Measurements from ENCODE around the gene EPAS1. TPM values are rescaled to one million over a fixed set of nuclear protein-coding genes. Genes with fewer than 3 reads are reported as not detected.

The EPAS1 gene
- total RNA-seq, 2 experiments from 2014 or later, result 12.6 to 16.0 TPM

DNA sequence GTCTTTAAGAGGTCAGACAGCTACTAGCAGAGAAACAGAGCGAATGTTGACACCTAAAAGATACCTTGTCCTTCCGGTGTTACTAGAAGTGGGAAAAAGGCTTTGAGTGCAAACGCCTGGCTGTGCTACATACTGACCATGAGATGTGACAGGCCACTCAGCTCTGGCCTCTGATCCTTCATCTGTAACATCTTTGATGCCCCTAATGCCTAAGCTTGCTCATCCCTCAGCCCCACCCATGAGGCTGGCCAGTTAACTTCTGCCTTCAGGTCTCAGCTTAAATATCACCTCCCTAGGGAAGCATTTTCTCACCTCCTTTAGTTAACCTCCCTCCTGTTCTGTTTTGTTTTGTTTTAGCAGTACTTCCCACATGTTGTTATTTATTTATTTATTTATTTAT is 15.9 kb downstream of the EPAS1 start:
- DNase-seq (no peak), ATAC-seq (no peak)
- intact Hi-C loops (cut with DNase I, micrococcal nuclease), result no loop called here
- Mint-ChIP-seq H3K9me3 (ENCODE audit: low read depth) (no peaks in the 10 kb centered on the region), H3K36me3 (ENCODE audit: low read depth) (no peaks in the 10 kb centered on the region), H3K4me3 (no peak overlapping the region), H3K27me3 (peaks cover 4% of the 10 kb centered on the region), H3K27ac (no peak overlapping the region), H3K4me1 (peaks cover 16% of the 10 kb centered on the region)
- CTCF ChIA-PET, result interaction anchor here (0.9 kb wide), 1 partner anchor 227 kb away, joined by 3 read pairs; no protein-coding TSS in a partner anchor
- POLR2A ChIA-PET, result no interaction called here

GRCh38 chr2:46314065-46314835 is 17.0 kb downstream of the EPAS1 start:
- Mint-ChIP-seq H3K4me1 (peaks cover 16% of the 10 kb centered on the region), H3K27me3 (peaks cover 2% of the 10 kb centered on the region), H3K4me3 (no peak overlapping the region), H3K27ac (no peak overlapping the region), H3K9me3 (ENCODE audit: low read depth) (no peaks in the 10 kb centered on the region), H3K36me3 (ENCODE audit: low read depth) (no peaks in the 10 kb centered on the region)
- ATAC-seq (no peak), DNase-seq (no peak)
- POLR2A ChIA-PET, result no interaction called here
- CTCF ChIA-PET, result interaction anchor here (0.6 kb wide), 2 partner anchors 1018 to 1511 kb away, joined by 3 read pairs; no protein-coding TSS in a partner anchor
- intact Hi-C loops (cut with DNase I, micrococcal nuclease), result no loop called here

DNA sequence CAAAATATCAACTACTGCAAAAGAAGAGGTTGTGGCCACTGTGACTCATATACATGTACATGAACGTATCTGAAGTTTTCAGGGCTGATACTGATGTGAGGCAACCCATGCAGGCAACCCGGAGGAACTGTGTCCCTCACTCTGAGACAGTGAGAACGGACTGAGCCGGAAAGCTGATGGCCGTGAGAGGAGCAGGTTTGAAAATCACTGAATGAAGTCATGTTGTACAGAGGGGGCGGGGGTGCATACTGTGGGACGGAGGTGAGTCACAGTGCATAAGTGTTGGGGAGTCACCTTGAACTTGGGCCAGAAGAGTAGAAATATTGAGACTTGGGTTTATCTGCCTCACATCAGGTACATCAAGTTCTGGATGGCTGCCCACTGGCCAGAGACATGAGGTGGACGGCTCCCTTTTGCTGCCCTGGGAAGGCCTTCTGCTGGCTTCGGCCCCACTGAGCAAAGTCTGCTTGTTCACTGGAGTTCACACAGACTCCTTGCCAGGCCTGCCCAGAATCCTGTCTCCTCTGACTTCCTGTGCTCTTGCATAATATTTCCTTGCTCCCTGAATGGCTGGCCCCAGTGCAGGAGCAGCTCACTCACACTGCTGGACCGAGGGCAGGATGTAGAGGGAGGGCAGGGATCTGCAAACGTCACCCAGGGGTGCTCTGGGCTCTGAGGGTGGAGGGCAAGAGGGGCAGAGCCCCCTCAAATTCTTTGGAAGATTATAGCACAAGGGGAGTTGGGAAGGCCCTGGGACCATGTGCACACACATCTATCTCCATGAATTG is 18.1 kb downstream of the EPAS1 start:
- Mint-ChIP-seq H3K9me3 (ENCODE audit: low read depth) (no peaks in the 10 kb centered on the region), H3K27ac (no peak overlapping the region), H3K36me3 (ENCODE audit: low read depth) (no peaks in the 10 kb centered on the region), H3K27me3 (no peaks in the 10 kb centered on the region), H3K4me3 (no peak overlapping the region), H3K4me1 (peaks cover 19% of the 10 kb centered on the region)
- peak; percentile 91 for ATAC-seq
- intact Hi-C loops (cut with DNase I, micrococcal nuclease), result no loop called here
- peak; percentile 59 for DNase-seq
- ChIA-PET CTCF (no interaction called here), POLR2A (no interaction called here)

DNA sequence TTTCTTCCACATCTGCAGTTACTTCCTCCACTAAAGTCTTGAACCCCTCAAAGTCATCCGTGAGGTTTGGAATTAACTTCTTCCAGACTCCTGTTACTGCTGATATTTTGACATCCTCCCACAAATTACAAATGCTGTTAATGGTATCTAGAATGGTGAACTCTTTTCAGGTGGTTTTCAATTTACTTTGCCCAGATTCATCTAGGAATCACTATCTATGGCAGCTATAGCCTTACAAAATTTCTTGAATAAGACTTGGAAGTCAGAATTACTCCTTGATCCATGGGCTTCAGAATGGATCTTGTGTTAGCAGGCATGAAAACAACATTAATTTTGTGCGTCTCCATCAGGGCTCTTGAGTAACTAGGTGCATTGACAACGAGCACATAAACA is 19.9 kb downstream of the EPAS1 start:
- no peak for DNase-seq
- ChIA-PET POLR2A (no interaction called here), CTCF (no interaction called here)
- H3K4me3 Mint-ChIP-seq, result no peak overlapping the region
- intact Hi-C loops (cut with DNase I, micrococcal nuclease), result no loop called here
- no peaks in the 10 kb centered on the region for H3K36me3 Mint-ChIP-seq (ENCODE audit: low read depth)
- H3K27ac Mint-ChIP-seq, result no peak overlapping the region
- ATAC-seq, result no peak
- H3K9me3 Mint-ChIP-seq (ENCODE audit: low read depth), result no peaks in the 10 kb centered on the region
- H3K4me1 Mint-ChIP-seq, result peaks cover 29% of the 10 kb centered on the region
- H3K27me3 Mint-ChIP-seq, result no peaks in the 10 kb centered on the region

GRCh38 chr2:46318579-46319460 is 21.6 kb downstream of the EPAS1 start:
- CTCF ChIA-PET, result interaction anchor here (0.7 to 1.6 kb wide), 7 partner anchors 8 to 308 kb away, joined by 3 to 6 read pairs (median 3); no protein-coding TSS in a partner anchor
- Mint-ChIP-seq H3K9me3 (ENCODE audit: low read depth) (no peaks in the 10 kb centered on the region), H3K27ac (no peak overlapping the region), H3K27me3 (no peaks in the 10 kb centered on the region), H3K4me3 (no peak overlapping the region), H3K36me3 (ENCODE audit: low read depth) (no peaks in the 10 kb centered on the region), H3K4me1 (peaks cover 29% of the 10 kb centered on the region)
- intact Hi-C loops (cut with DNase I, micrococcal nuclease), result no loop called here
- POLR2A ChIA-PET, result no interaction called here
- DNase-seq (no peak), ATAC-seq (no peak)

GRCh38 chr2:46319711-46320110 is 22.5 kb downstream of the EPAS1 start:
- no peak for DNase-seq
- ChIA-PET POLR2A (no interaction called here), CTCF (interaction anchor here (0.7 to 1.4 kb wide), 3 partner anchors 9 to 257 kb away, joined by 3 read pairs; no protein-coding TSS in a partner anchor)
- Mint-ChIP-seq H3K9me3 (ENCODE audit: low read depth) (no peaks in the 10 kb centered on the region), H3K4me1 (peaks cover 26% of the 10 kb centered on the region), H3K36me3 (ENCODE audit: low read depth) (no peaks in the 10 kb centered on the region), H3K4me3 (no peak overlapping the region), H3K27ac (no peak overlapping the region), H3K27me3 (no peaks in the 10 kb centered on the region)
- no peak for ATAC-seq
- intact Hi-C loops (cut with DNase I, micrococcal nuclease), result no loop called here

- Mint-ChIP-seq H3K4me3 (no peak overlapping the region), H3K4me1 (peaks cover 22% of the 10 kb centered on the region), H3K36me3 (ENCODE audit: low read depth) (no peaks in the 10 kb centered on the region), H3K27ac (no peak overlapping the region), H3K27me3 (no peaks in the 10 kb centered on the region), H3K9me3 (ENCODE audit: low read depth) (no peaks in the 10 kb centered on the region)
- CTCF ChIA-PET, result no interaction called here
- POLR2A ChIA-PET, result no interaction called here
- intact Hi-C loops (cut with DNase I, micrococcal nuclease), result no loop called here
- DNase-seq, result no peak
- ATAC-seq, result no peak
Measured at GRCh38 chr2:46320141-46320567, 22.9 kb downstream of the EPAS1 start.

DNA sequence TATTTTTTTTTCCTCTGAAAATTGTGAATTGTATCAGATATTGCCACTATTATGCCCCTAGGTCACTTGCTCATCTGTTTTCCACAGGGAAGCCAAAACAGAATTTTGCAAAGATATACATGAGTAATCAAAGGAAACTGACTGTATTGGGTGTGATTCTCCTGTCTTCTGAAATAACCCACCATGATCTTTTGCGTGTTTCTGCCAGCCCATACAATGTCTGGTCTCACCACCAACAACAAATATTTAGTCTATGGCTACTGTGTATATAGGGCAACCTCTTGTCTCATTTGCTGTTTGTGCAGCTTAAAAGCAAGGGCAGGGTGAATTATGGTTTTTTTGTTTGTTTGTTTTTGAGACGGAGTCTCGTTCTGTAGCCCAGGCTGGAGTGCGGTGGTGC is 26.5 kb downstream of the EPAS1 start:
- ChIA-PET CTCF (interaction anchor here (1.3 kb wide), 1 partner anchor 42 kb away, joined by 3 read pairs; no protein-coding TSS in a partner anchor), POLR2A (no interaction called here)
- no peaks in the 10 kb centered on the region for H3K9me3 Mint-ChIP-seq (ENCODE audit: low read depth)
- intact Hi-C loops (cut with DNase I, micrococcal nuclease), result no loop called here
- no peaks in the 10 kb centered on the region for H3K27me3 Mint-ChIP-seq
- no peaks in the 10 kb centered on the region for H3K36me3 Mint-ChIP-seq (ENCODE audit: low read depth)
- no peak overlapping the region for H3K27ac Mint-ChIP-seq
- ATAC-seq (no peak), DNase-seq (no peak)
- no peak overlapping the region for H3K4me3 Mint-ChIP-seq
- H3K4me1 Mint-ChIP-seq, result peaks cover 13% of the 10 kb centered on the region

DNA sequence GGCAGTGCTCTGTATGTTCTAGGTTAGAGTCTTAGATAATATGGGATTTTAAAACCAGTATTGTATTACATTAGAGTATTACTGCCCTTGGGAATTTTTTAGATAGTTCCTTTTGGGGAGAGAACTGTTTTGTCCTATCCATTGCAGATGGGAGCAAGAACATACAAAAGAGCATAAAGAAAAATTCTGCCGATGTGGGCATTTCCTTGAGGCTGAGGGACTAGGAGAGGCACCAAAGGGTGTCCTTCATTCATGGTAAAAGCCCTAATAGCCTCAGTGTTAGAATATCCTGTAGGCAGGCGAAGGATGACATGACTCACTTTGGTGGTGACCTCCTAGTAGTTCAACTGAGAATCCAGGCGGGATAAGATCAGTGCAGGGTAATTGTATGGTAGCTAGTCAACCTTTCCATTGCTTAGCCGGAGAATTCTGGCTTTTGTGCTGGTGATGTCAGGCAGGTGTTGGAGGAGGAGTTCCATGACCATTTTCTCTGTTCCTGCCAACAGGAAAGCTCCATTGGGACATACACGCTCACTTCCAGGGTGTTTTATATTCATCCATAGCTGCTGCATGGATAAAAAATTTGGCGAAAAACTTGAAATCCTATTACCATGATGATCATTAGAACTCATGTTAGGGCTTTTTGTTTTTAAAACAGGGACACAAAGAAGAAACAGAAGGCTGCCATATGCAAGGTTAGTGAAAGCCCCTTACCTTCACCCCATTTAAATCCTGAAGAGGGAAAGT is 28.1 kb downstream of the EPAS1 start:
- Mint-ChIP-seq H3K4me3 (no peak overlapping the region), H3K27ac (no peak overlapping the region), H3K27me3 (no peaks in the 10 kb centered on the region), H3K36me3 (ENCODE audit: low read depth) (no peaks in the 10 kb centered on the region), H3K4me1 (peaks cover 15% of the 10 kb centered on the region), H3K9me3 (ENCODE audit: low read depth) (no peaks in the 10 kb centered on the region)
- ATAC-seq, result no peak
- no peak for DNase-seq
- POLR2A ChIA-PET, result no interaction called here
- intact Hi-C loops (cut with DNase I, micrococcal nuclease), result no loop called here
- CTCF ChIA-PET, result interaction anchor here (0.6 to 1.3 kb wide), 3 partner anchors 41 to 566 kb away, joined by 3 read pairs; no protein-coding TSS in a partner anchor

DNA sequence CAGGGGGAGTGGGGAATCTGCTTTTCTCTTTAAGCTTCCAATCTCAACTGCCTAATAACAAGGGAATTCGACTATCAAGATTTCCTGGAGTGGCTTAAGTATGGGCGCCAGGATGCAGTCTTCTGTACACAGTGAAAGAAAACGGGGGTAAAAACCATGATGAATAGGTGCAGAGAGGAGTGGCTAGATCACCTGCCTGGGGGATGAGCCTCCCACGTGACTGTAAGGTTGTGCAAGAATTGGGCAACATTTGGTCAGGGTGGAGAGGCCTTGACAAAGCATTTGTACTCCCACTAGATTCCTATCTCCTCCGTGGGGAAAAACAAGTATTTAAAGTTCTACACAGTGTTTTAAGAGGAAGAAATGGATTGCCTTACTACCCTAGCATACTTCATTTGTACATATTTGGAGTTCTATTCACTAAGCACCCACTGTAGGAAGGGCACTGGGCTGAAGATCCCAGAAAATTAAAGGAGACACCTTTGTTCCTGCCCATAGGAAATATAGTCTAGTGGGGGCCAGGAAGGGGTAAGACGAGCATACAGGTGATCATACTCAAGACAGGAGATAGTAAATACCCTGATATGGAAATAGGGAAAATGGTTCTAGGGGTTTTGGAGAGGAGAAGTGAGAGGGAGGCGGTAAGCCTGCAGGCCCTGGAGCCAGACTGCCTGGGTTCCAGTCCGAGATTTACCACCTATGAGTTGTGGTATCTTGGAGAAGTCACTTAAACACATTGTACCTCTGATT is 29.2 kb downstream of the EPAS1 start:
- Mint-ChIP-seq H3K4me1 (peaks cover 6% of the 10 kb centered on the region), H3K36me3 (ENCODE audit: low read depth) (no peaks in the 10 kb centered on the region), H3K27ac (no peak overlapping the region), H3K9me3 (ENCODE audit: low read depth) (no peaks in the 10 kb centered on the region), H3K27me3 (no peaks in the 10 kb centered on the region), H3K4me3 (no peak overlapping the region)
- intact Hi-C loops (cut with DNase I, micrococcal nuclease), result no loop called here
- POLR2A ChIA-PET, result no interaction called here
- ATAC-seq (no peak), DNase-seq (no peak)
- CTCF ChIA-PET, result interaction anchor here (1.3 kb wide), 1 partner anchor 117 kb away, joined by 3 read pairs; no protein-coding TSS in a partner anchor

Data from activated CD4-positive, alpha-beta T cell treated with anti-CD3 and anti-CD28 coated beads for 36 hours (primary cell).